Peyer's patch (tissue), 4 donors: ENCODE data around the gene C9. TPM values are rescaled to one million over a fixed set of nuclear protein-coding genes. Genes with fewer than 3 reads are reported as not detected.

ENCODE experiments used
- DNase-seq, 3 donors: peaks; one replicate each; pipeline ENCODE4 v3.0.0-alpha.2; 2017 to 2019
- H3K27ac ChIP-seq, 4 donors: fragments of 200-600 bp; sonication (generic); one replicate each; pipeline ENCODE4 v1.5.1; 2016 to 2019
- H3K27me3 ChIP-seq, 2 donors: fragments of 200-600 bp; sonication (generic); one replicate each; pipeline ENCODE4 v1.5.1; 2019
- H3K36me3 ChIP-seq, 3 donors: fragments of 200-600 bp; sonication (generic); one replicate each; pipeline ENCODE4 v1.5.1; 2016 to 2019
- H3K4me1 ChIP-seq, 4 donors: fragments of 200-600 bp; sonication (generic); one replicate each; pipeline ENCODE4 v1.5.1; 2016 to 2019
- H3K4me3 ChIP-seq, 4 donors: fragments of 200-600 bp; sonication (generic); 1 replicate in 3 of 4; 2 replicates in 1 of 4; pipeline ENCODE4 v1.5.1; 2016 to 2019; ENCODE audit warnings: mild to moderate bottlenecking in 1 of 4
- H3K9me3 ChIP-seq, 4 donors: fragments of 200-600 bp; sonication (generic); one replicate each; pipeline ENCODE4 v1.5.1; 2016 to 2019; ENCODE audit warnings: mild to moderate bottlenecking in 1 of 4
- CTCF ChIP-seq, 6 experiments: fragments of 450-650 bp in 4 of 6; fragments of 200-600 bp in 2 of 6; sonication (generic) in 1 of 6; IDR thresholded peaks; one replicate each; pipeline ENCODE4 v1.5.1; 2017 to 2019; ENCODE audit warnings: antibody characterized with exemption in 6 of 6, mild to moderate bottlenecking in 3 of 6, moderate library complexity in 1 of 6
- POLR2A ChIP-seq, 2 donors: fragments of 450-650 bp; IDR thresholded peaks; one replicate each; pipeline ENCODE4 v1.5.1; 2017; ENCODE audit warnings: antibody characterized with exemption in 2 of 2, mild to moderate bottlenecking in 2 of 2, moderate library complexity in 2 of 2
- total RNA-seq, 4 donors: library from RNA; depleted of rRNA; stranded (reverse); fragments of >200 nt; gene quantifications; one replicate each; pipeline ENCODE4 v1.1.0, GENCODE V29; 2016

Gene C9
- total RNA-seq, 4 donors from 2014 or later, result not detected

- no peak for DNase-seq
- TF ChIP-seq POLR2A (IDR thresholded peaks at IDR 0.05), result no peak
- TF ChIP-seq CTCF (IDR thresholded peaks at IDR 0.05), result no peak
- Histone ChIP-seq H3K4me3 (no peak overlapping the region), H3K27ac (no peak overlapping the region), H3K4me1 (no peaks in the 10 kb centered on the region), H3K9me3 (no peaks in the 10 kb centered on the region), H3K27me3 (no peaks in the 10 kb centered on the region), H3K36me3 (no peaks in the 10 kb centered on the region)
These were observed 1.6 kb downstream of the C9 start for GRCh38 chr5:39362646-39363045.

GRCh38 chr5:39361306-39361705, 3.0 kb downstream of the C9 start:
- no peak overlapping the region for H3K27ac ChIP-seq
- no peaks in the 10 kb centered on the region for H3K36me3 ChIP-seq
- DNase-seq, result no peak
- H3K9me3 ChIP-seq, result no peaks in the 10 kb centered on the region
- no peak overlapping the region for H3K4me3 ChIP-seq
- H3K4me1 ChIP-seq, result no peaks in the 10 kb centered on the region
- H3K27me3 ChIP-seq, result no peaks in the 10 kb centered on the region
- TF ChIP-seq POLR2A (IDR thresholded peaks at IDR 0.05) (no peak), CTCF (IDR thresholded peaks at IDR 0.05) (no peak)

- DNase-seq, result no peak
- Histone ChIP-seq H3K4me3 (no peak overlapping the region), H3K27ac (no peak overlapping the region), H3K27me3 (no peaks in the 10 kb centered on the region), H3K36me3 (no peaks in the 10 kb centered on the region), H3K9me3 (no peaks in the 10 kb centered on the region), H3K4me1 (no peaks in the 10 kb centered on the region)
- no peak for TF ChIP-seq POLR2A (IDR thresholded peaks at IDR 0.05)
These were observed 3.7 kb downstream of the C9 start for GRCh38 chr5:39360471-39361111.

- Histone ChIP-seq H3K4me1 (no peaks in the 10 kb centered on the region), H3K36me3 (no peaks in the 10 kb centered on the region), H3K27me3 (no peaks in the 10 kb centered on the region), H3K9me3 (no peaks in the 10 kb centered on the region), H3K4me3 (no peak overlapping the region), H3K27ac (no peak overlapping the region)
- TF ChIP-seq CTCF (IDR thresholded peaks at IDR 0.05) (no peak), POLR2A (IDR thresholded peaks at IDR 0.05) (no peak)
- no peak for DNase-seq
These were observed 8.0 kb downstream of the C9 start for GRCh38 chr5:39356263-39356662.

- no peak for TF ChIP-seq POLR2A (IDR thresholded peaks at IDR 0.05)
- Histone ChIP-seq H3K27ac (no peak overlapping the region), H3K9me3 (no peaks in the 10 kb centered on the region), H3K27me3 (no peaks in the 10 kb centered on the region), H3K4me3 (no peak overlapping the region), H3K4me1 (no peaks in the 10 kb centered on the region), H3K36me3 (no peaks in the 10 kb centered on the region)
- no peak for DNase-seq
These were observed 9.0 kb downstream of the C9 start for GRCh38 chr5:39355324-39355723.

GRCh38 chr5:39353717-39354399, 10.4 kb downstream of the C9 start:
- Histone ChIP-seq H3K4me3 (no peak overlapping the region), H3K9me3 (no peaks in the 10 kb centered on the region), H3K27me3 (no peaks in the 10 kb centered on the region), H3K27ac (no peak overlapping the region), H3K36me3 (no peaks in the 10 kb centered on the region), H3K4me1 (no peaks in the 10 kb centered on the region)
- TF ChIP-seq CTCF (IDR thresholded peaks at IDR 0.05) (no peak), POLR2A (IDR thresholded peaks at IDR 0.05) (no peak)
- DNase-seq, result no peak
